ENCODE measurements around the gene ST8SIA1. TPM values are rescaled to one million over a fixed set of nuclear protein-coding genes. Genes with fewer than 3 reads are reported as not detected.

Gene ST8SIA1
- total RNA-seq, 1 experiment from 2014 or later = not detected

GRCh38 chr12:22201101-22201500 lies 133.4 kb downstream of the ST8SIA1 start:
- DNase-seq = no peak
- Histone ChIP-seq H3K9me3 (ENCODE audit: control insufficient read depth, low read depth, low read length) (no peaks in the 10 kb centered on the region), H2BK120ac (ENCODE audit: low read depth, low read length, poor library complexity, severe bottlenecking) (no peak overlapping the region), H3K14ac (ENCODE audit: insufficient read depth, low read length) (no peak overlapping the region), H3K27me3 (ENCODE audit: insufficient read depth, low read length) (no peaks in the 10 kb centered on the region), H2BK15ac (ENCODE audit: low read depth, low read length) (no peak overlapping the region), H4K5ac (ENCODE audit: insufficient read length, low read depth, low read length) (no peak overlapping the region), H2BK5ac (ENCODE audit: insufficient read length, low read length) (no peak overlapping the region), H2BK12ac (ENCODE audit: insufficient read length, low read depth, low read length) (no peak overlapping the region), H3K18ac (ENCODE audit: insufficient read length, low read depth, low read length) (no peak overlapping the region), H3K56ac (ENCODE audit: insufficient read length, low read depth, low read length) (no peak overlapping the region), H3T11ph (ENCODE audit: low read length) (no peak overlapping the region), H3K9ac (ENCODE audit: extremely low read depth, insufficient read length, low read length) (no peak overlapping the region), H2AK5ac (ENCODE audit: insufficient read length, low read length) (no peak overlapping the region), H2BK20ac (ENCODE audit: low read depth, low read length, poor library complexity, severe bottlenecking) (no peak overlapping the region), H4K20me1 (ENCODE audit: control insufficient read depth, insufficient read depth, insufficient read length) (no peaks in the 10 kb centered on the region), H3K27ac (ENCODE audit: insufficient read length, low read depth, low read length) (no peak overlapping the region), H3K79me1 (ENCODE audit: insufficient read depth, low read depth, low read length, poor library complexity, severe bottlenecking) (no peaks in the 10 kb centered on the region), H4K91ac (ENCODE audit: insufficient read length, low read depth, low read length) (no peak overlapping the region), H3K4me1 (ENCODE audit: insufficient read depth, low read length) (no peaks in the 10 kb centered on the region), H3K4ac (ENCODE audit: low read depth, low read length) (no peak overlapping the region), H3K23me2 (ENCODE audit: insufficient read length, low read depth, low read length, poor library complexity, severe bottlenecking) (no peaks in the 10 kb centered on the region), H2AFZ (ENCODE audit: low read length) (no peak overlapping the region), H3K4me2 (ENCODE audit: insufficient read depth, insufficient read length, low read length) (no peak overlapping the region), H3K79me2 (ENCODE audit: insufficient read depth, low read length) (no peaks in the 10 kb centered on the region), H3K23ac (ENCODE audit: insufficient read length, low read depth, low read length) (no peak overlapping the region), H4K8ac (replicated peaks; ENCODE audit: insufficient read length, low read depth, low read length) (no peak overlapping the region)
- Mint-ChIP-seq H3K27ac (no peak overlapping the region), H3K27me3 (ENCODE audit: low read depth) (peaks cover 2% of the 10 kb centered on the region), H3K4me3 (no peak overlapping the region), H3K36me3 (ENCODE audit: insufficient read depth in 1 of 3, low read depth in 3 of 3) (no peaks in the 10 kb centered on the region), H3K9me3 (peaks cover 3 to 4% of the 10 kb centered on the region in 2 experiments), H3K4me1 (no peaks in the 10 kb centered on the region)
- no peak for TF ChIP-seq CTCF (conservative IDR thresholded peaks at IDR 0.05)
- WGBS (ENCODE audit: extremely low coverage, insufficient read length, low lambda C conversion rate) = no CpG with 5 or more reads among the region's 3 CpGs
